NCI-H2227 treated with DMSO at 0.1 percent for 48 hours (cell line): ENCODE results near the gene FSTL5.
"Not testable (repeated sequence)": the region's sequence is repeated elsewhere in the genome, so short reads cannot be mapped to it uniquely, and the experiment has no call there.

Source experiments
- DNase-seq: peaks from one replicate; lab custom pipeline; 2025; lab: John Stamatoyannopoulos, UW

Gene FSTL5

GRCh38 chr4:162163892-162164759 is at the start of gene FSTL5:
Gene FSTL5, minus strand, starts transcription at chr4:162164000. Its CDS starts 52,604 bp downstream, at chr4:162111396.
- DNase-seq, result no peak

GRCh38 chr4:162209706-162210105 is 45.9 kb upstream of the FSTL5 start:
- DNase-seq, result no peak

GRCh38 chr4:162203478-162203877 is 39.7 kb upstream of the FSTL5 start:
- not testable (repeated sequence) for DNase-seq

- DNase-seq, result no peak
Measured at GRCh38 chr4:162201673-162202072, 37.9 kb upstream of the FSTL5 start.

GRCh38 chr4:162170509-162170908 is 6.7 kb upstream of the FSTL5 start:
- no peak for DNase-seq

GRCh38 chr4:162164906-162165510 is 1.2 kb upstream of the FSTL5 start:
- no peak for DNase-seq

GRCh38 chr4:162162672-162163071 is 1.1 kb downstream of the FSTL5 start:
- DNase-seq, result no peak

- no peak for DNase-seq
Measured at GRCh38 chr4:162157241-162157640, 6.6 kb downstream of the FSTL5 start.

GRCh38 chr4:162154862-162155540 is 8.8 kb downstream of the FSTL5 start:
- no peak for DNase-seq

GRCh38 chr4:162151850-162152249 is 11.9 kb downstream of the FSTL5 start:
- DNase-seq, result no peak

GRCh38 chr4:162151386-162151785 is 12.4 kb downstream of the FSTL5 start:
- no peak for DNase-seq

GRCh38 chr4:162149644-162150043 is 14.2 kb downstream of the FSTL5 start:
- DNase-seq, result no peak

GRCh38 chr4:162140051-162140683 is 23.6 kb downstream of the FSTL5 start:
- DNase-seq, result no peak

- no peak for DNase-seq
Measured at GRCh38 chr4:162139412-162139811, 24.4 kb downstream of the FSTL5 start.

GRCh38 chr4:162131256-162131655 is 32.5 kb downstream of the FSTL5 start:
- DNase-seq, result no peak

- no peak for DNase-seq
Measured at GRCh38 chr4:162126729-162127128, 37.1 kb downstream of the FSTL5 start.

- no peak for DNase-seq
Measured at GRCh38 chr4:162117051-162117450, 46.7 kb downstream of the FSTL5 start.

GRCh38 chr4:162116095-162116779 is 47.6 kb downstream of the FSTL5 start:
- DNase-seq, result no peak

GRCh38 chr4:162115333-162115732 is 48.5 kb downstream of the FSTL5 start:
- DNase-seq, result no peak

GRCh38 chr4:162111078-162111477 is 52.7 kb downstream of the FSTL5 start:
- DNase-seq, result no peak

GRCh38 chr4:162104459-162105124 is 59.2 kb downstream of the FSTL5 start:
- DNase-seq, result no peak
